ENCODE measurements around the gene MOSMO.

- TF ChIP-seq POLR2A (IDR thresholded peaks at IDR 0.05) = no peak
- TF ChIP-seq, protein P1, sequence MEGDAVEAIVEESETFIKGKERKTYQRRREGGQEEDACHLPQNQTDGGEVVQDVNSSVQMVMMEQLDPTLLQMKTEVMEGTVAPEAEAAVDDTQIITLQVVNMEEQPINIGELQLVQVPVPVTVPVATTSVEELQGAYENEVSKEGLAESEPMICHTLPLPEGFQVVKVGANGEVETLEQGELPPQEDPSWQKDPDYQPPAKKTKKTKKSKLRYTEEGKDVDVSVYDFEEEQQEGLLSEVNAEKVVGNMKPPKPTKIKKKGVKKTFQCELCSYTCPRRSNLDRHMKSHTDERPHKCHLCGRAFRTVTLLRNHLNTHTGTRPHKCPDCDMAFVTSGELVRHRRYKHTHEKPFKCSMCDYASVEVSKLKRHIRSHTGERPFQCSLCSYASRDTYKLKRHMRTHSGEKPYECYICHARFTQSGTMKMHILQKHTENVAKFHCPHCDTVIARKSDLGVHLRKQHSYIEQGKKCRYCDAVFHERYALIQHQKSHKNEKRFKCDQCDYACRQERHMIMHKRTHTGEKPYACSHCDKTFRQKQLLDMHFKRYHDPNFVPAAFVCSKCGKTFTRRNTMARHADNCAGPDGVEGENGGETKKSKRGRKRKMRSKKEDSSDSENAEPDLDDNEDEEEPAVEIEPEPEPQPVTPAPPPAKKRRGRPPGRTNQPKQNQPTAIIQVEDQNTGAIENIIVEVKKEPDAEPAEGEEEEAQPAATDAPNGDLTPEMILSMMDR (IDR thresholded peaks at IDR 0.05) = no peak
These were observed 3.0 kb downstream of the MOSMO start for GRCh38 chr16:22010902-22011301.
